CD4-positive, alpha-beta T cell treated with Interleukin-12 subunit alpha and Interleukin-12 subunit beta, for 1 hour (primary cell): Measurements from ENCODE around the gene TFCP2L1.

ENCODE experiments used
- DNase-seq: peaks from one replicate; pipeline ENCODE4 v3.0.0-alpha.2; 2020

Gene TFCP2L1

DNA sequence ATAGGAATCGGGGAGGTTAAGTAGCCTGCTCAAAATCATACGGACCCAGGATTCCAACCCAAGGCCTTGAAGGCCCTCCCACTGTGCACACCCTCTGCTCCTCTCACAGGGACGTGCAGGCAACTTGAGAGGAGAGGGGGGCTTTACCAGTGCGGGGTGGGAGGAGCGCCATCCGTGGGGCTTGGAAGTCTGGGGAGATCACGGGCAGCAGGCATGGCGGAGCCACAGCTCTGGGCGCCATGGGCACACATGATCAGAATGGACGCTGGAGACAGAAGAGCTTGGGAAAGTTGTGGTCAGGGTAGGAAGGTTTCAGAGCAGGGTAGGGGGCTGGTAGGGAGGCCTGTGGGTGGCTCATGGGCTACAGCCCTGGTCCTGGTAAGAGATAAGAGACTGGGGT lies 70.7 kb downstream of the TFCP2L1 start:
- DNase-seq, result no peak

- DNase-seq, result no peak
Measured at GRCh38 chr2:121213386-121213785, 71.6 kb downstream of the TFCP2L1 start.

DNA sequence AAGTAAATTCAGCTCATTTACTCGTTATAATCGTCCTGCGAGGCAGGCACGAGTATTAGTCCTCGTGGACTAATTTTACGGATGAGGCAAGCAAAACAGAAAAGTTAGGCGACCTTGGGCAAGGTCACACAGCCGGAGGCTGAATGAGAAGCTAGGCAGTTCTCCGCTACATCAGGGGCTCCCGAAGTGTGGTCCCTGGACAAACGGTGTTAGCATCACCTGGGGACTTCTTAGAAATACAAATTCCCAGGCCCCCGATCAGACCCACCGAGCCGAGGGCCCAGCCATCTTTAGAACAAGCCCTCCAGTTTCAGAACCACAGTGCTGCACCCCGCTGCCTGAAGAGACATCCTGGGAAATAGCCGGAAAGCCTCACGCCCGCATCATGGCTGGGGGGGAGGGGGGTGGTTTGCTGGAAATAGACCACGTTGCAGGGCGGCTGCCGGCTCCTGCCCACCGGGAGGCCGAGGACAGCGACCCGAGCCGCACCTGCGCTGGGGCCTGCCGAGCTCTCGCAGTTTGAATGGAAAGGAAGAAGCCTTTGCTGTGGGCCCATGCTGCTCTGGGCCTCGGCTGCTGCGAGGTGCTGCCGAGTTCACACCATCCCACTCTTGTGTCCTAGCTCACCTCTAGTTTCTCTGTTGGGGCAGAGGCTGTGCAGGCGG lies 72.2 kb downstream of the TFCP2L1 start:
- DNase-seq, result no peak

DNA sequence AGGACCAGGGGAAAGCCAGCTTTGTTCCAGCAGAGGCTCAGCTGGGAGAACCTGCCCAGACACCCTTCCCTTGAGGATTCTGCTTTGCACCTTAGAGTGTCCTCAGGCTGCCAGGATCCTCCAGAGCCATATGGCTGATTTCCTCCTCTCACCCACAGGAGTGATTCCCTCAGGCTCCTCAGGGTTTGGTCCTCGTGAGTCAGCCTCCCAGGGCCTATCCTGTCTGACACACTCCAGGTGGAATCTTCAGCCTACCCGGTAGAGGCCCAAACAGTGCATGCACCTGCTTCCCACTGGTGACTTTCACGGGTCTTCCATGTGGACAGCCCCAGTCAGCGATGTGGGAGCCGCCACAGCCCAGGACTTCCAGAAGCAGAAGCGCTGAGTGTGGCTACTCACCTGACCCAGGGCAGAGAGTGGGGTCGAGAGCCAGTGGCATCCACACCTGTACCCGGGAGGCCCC lies 73.3 kb downstream of the TFCP2L1 start:
- no peak for DNase-seq

DNA sequence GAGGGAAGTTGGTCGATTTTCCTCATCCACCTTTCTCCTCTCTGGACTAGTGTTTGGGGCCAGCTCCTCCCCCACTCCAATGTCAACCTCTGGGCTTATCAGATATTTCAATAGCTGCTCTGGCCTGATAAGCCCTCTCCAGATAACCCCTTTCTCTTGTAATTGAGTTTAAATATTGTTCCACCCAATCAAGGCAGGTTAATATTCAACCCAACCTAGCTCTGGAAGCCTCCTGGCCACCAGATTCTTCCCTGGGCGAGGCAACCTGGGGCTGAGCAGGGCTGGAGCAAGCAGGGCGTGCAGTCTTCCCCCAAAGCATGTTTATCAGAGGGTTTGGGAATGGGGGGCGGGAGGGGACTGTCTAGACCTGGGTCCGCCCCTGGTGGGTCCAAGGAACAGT lies 73.8 kb downstream of the TFCP2L1 start:
- no peak for DNase-seq

- DNase-seq, result no peak
Measured at GRCh38 chr2:121210691-121211090, 74.3 kb downstream of the TFCP2L1 start.

DNA sequence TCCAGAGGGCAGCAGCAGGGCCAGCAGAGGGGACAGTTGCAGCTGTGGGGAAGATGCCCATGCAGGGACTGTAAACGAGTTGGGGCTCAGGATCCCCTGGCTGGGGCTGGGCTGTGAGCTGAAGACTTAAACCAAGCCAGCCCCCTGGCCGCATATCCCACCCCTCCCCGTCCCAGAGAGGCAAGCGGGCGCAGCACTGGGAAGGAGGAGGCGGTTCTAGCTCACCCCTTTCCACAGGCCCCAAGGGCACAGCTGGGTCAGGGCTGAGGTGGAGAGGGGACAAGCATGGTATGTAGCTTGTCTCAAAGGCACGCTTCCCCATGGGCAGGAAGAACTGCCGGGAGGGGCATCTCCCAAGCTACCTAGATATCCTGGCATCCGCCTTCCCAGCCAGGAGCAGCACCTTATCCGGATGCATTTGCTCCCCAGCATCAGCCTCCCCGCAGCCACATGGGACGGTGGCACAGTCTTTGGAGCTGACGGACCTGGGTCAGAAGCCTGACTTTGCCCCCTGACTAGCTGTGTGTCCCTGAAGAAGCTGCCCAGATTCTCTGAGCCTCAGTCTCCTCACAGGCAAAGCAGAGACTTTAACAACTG lies 75.9 kb downstream of the TFCP2L1 start:
- no peak for DNase-seq

DNA sequence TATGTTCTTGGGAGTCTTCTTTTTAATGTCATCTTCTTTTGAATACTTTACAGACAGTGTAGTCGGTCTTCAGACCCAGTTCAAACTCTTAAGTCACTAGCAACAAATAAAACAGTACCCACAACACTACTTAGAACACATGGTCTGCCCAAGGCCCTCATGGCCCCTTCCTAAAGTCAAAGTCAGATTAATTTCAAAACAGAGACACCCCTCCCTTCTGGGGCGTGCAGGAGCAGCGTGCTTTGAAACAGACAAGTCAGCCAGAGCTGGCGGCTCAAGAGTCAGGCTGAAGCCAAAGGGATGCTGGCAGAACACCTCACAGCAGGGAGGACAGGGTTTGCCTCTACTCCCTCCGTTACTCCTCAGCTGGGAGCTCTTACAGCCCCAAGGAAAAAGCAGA lies 77.5 kb downstream of the TFCP2L1 start:
- DNase-seq, result no peak

- DNase-seq, result no peak
Measured at GRCh38 chr2:121205321-121205942, 79.6 kb downstream of the TFCP2L1 start.

- DNase-seq, result no peak
Measured at GRCh38 chr2:121203591-121204249, 81.3 kb downstream of the TFCP2L1 start.

GRCh38 chr2:121202541-121203310 lies 82.3 kb downstream of the TFCP2L1 start:
- DNase-seq, result no peak

GRCh38 chr2:121201796-121202195 lies 83.2 kb downstream of the TFCP2L1 start:
- DNase-seq, result no peak

GRCh38 chr2:121200419-121201315 lies 84.3 kb downstream of the TFCP2L1 start:
- no peak for DNase-seq

DNA sequence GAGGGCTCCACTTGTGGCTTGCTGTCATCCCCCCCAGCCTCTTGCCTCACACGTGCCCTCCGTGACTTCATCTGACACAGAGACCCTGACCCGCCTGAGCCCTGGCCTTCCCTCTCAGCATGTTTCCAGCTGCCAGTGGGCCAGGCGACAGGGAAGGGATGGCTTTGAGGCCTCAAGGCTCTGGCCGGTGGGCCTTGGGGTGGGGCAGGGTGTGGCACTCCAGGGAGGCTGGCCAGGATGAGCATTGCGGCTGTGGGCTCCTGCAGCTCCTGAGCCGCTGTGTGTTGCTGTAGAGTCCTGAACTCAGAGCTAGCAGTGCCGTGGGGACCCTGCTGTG lies 85.0 kb downstream of the TFCP2L1 start:
- DNase-seq, result no peak

DNA sequence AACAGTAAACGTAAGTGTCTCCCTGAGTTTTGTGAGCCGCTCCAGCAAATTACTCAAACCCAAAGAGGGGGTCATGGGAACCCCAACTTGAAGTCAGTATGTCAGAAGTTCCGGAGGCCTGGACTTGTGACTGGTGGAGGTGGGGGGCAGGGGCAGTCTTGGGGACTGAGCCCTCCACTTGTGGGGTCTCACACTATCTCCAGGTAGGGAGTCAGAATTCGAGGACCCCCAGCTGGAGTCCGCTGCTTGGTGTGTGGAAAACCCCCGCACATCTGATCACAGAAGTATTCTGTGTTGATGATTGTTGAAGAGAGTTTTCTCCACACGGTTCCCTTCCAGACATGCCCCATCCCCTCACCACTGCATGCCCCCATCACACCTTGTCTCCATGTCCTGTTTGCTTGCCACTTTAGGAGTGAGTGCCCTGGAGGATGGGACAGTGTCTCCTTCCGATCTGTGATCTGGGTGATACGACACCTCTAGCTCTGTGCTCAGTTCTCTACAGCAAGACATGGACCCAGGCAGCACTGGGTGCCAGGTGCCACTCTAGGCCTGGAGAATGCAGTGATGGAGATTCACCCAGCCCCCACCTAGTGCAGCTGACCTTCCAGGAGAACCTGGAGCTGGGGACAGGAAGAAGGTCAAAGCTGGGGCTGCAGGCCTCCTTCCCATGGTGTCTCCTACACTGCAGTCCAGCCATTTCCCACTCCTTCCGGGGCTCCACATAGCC lies 85.6 kb downstream of the TFCP2L1 start:
- no peak for DNase-seq

DNA sequence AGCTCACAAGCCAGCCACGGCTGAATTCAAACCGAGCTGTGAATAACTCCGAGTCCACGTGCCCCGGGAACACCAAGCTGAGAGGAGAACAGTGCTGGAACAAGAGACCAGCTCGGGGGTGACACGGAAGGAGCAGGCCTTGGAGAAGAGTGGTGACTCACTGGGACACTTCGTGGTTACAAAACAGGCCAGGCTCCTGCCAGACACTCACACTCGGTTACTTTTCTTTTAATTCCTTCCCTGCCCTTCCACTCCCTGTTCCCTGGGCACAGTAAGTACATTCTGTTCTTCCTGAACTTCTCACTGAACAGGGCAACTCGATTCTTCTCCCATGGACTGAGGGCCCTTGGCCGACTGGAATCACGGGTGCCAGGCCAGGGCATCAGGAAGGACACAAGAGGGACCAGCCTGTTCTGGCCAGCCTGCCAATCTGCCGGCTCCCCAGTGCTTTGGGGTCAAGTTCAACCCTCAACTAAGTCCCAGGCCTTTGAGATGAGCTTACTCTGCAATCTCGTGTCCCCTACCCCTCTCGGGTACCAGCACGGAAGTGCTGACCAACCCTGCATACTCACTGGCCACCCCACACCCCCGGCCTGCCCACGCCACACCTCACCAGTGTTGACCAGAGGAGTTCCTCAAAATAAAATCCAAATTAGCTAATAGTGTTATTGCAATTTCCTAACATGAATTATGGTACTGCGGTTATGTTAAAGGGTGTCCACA lies 87.5 kb downstream of the TFCP2L1 start:
- no peak for DNase-seq

GRCh38 chr2:121196849-121197155 lies 88.2 kb downstream of the TFCP2L1 start:
- DNase-seq, result no peak

DNA sequence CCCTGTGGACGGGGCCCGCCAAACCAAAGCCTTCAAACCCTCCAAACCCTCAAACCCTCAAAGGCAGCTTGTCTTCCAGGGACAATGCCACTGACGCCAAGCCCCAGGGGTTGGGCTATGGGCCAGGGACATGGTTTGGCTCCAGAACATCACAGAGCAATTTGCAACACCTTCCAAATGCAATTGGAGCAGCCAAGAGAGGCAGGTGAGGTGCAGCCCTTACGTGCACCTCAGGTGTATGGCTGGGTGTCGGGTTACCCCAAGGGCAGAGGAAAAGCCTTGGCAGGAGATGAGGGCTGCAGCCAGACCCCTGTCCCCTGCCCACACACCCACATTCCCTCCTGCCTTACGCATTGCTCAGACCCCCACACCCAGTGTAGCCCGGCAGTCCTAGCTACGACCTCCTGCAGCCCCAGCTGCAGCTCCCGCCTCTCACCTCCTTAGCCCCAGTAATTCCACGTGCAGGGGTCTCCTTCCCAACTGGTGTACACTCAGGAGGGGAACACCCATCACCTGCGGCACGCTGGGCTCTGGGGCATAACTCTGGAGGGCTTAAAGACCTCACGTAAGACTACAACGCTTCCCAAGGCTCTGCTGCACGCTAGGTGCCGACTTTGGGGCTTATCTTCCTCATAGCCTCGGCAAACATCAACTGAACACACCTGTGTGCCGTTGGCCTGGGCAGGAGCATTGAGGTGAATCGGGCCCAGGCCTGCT lies 88.7 kb downstream of the TFCP2L1 start:
- no peak for DNase-seq

DNA sequence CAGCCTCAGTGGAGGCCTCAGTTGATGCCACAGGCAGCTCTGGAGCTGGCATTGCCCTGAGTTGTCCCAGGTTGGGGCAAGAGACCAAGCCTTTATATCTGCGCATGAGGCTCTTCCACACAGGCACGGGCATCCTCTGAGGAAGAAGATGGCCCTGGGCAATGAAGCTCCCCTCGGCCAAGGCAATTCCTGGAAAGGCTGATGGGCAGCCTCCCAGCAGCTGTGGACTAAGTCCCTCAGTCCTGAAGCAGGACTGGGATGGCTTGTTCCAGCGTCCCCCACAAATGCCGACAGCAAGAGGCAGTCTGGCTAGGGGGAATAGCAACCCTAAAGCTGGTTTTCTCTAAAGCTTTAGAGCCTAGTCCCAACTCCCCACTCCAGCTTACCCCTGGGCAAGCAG lies 90.0 kb downstream of the TFCP2L1 start:
- no peak for DNase-seq

GRCh38 chr2:121194626-121195025 lies 90.4 kb downstream of the TFCP2L1 start:
- DNase-seq, result no peak
